ENCODE results near the gene USF1. TPM values are rescaled to one million over a fixed set of nuclear protein-coding genes. Genes with fewer than 3 reads are reported as not detected.

Gene USF1
- total and polyA plus RNA-seq, 8 donors = 7.2 to 566 (median 60.5) TPM

DNA sequence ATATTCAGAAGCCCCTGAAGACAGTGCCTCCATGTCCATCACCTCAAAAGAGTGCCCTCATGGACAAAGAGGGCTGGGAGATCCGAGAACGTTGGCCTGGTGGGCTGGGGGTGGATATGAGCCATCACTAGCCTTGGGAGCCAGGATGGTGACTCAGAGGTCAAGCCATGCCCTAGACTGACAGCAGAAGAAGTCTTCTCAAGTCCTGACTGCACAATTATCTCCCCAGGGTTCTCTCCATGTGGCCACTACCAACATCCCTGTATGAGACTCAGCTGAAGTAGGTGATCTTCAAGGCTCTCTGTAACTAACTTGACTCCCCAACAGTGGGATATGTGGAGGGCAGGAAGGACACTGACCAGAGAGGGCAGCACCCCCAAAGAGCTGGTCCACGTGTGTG is 7.1 kb upstream of the USF1 start:
- Histone ChIP-seq H3K4me1 (no peaks in the 10 kb centered on the region), H3K27me3 (peaks cover 0 to 23% (median 0%) of the 10 kb centered on the region in 3 donors), H3K27ac (no peak overlapping the region), H3K9me3 (peaks cover 0 to 8% (median 0%) of the 10 kb centered on the region in 4 donors), H3K36me3 (peaks cover 0 to 60% (median 33%) of the 10 kb centered on the region in 4 donors), H3K4me3 (no peak overlapping the region)
- no peak for DNase-seq
- no peak for TF ChIP-seq EP300 (IDR thresholded peaks at IDR 0.05)
- no peak for TF ChIP-seq POLR2AphosphoS5 (IDR thresholded peaks at IDR 0.05)
- TF ChIP-seq, protein P1, sequence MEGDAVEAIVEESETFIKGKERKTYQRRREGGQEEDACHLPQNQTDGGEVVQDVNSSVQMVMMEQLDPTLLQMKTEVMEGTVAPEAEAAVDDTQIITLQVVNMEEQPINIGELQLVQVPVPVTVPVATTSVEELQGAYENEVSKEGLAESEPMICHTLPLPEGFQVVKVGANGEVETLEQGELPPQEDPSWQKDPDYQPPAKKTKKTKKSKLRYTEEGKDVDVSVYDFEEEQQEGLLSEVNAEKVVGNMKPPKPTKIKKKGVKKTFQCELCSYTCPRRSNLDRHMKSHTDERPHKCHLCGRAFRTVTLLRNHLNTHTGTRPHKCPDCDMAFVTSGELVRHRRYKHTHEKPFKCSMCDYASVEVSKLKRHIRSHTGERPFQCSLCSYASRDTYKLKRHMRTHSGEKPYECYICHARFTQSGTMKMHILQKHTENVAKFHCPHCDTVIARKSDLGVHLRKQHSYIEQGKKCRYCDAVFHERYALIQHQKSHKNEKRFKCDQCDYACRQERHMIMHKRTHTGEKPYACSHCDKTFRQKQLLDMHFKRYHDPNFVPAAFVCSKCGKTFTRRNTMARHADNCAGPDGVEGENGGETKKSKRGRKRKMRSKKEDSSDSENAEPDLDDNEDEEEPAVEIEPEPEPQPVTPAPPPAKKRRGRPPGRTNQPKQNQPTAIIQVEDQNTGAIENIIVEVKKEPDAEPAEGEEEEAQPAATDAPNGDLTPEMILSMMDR (IDR thresholded peaks at IDR 0.05) = no peak
- no peak for TF ChIP-seq POLR2A (IDR thresholded peaks at IDR 0.05)
- intact Hi-C loops (cut with DNase I; ENCODE audit: low total_unique reads) = no loop called here
- WGBS, 5 donors = 67 to 86% (median 71%) methylated on average over 3 of the region's 3 CpGs

- DNase-seq = no peak
- Histone ChIP-seq H3K9me3 (peaks cover 0 to 8% (median 0%) of the 10 kb centered on the region in 4 donors), H3K27me3 (peaks cover 0 to 20% (median 0%) of the 10 kb centered on the region in 3 donors), H3K4me3 (no peak overlapping the region), H3K27ac (no peak overlapping the region), H3K4me1 (peaks cover 4 to 13% (median 7%) of the 10 kb centered on the region in 4 donors), H3K36me3 (peaks cover 0 to 61% (median 30%) of the 10 kb centered on the region in 4 donors)
- intact Hi-C loops (cut with DNase I; ENCODE audit: low total_unique reads) = no loop called here
- TF ChIP-seq, protein P1 (IDR thresholded peaks at IDR 0.05) = no peak
- TF ChIP-seq POLR2A (IDR thresholded peaks at IDR 0.05) = no peak
- no peak for TF ChIP-seq EP300 (IDR thresholded peaks at IDR 0.05)
- WGBS, 5 donors = 91 to 94% (median 94%) methylated on average over 7 to 10 of the region's 10 CpGs
Observed at GRCh38 chr1:161051219-161051618, 5.4 kb upstream of the USF1 start.

DNA sequence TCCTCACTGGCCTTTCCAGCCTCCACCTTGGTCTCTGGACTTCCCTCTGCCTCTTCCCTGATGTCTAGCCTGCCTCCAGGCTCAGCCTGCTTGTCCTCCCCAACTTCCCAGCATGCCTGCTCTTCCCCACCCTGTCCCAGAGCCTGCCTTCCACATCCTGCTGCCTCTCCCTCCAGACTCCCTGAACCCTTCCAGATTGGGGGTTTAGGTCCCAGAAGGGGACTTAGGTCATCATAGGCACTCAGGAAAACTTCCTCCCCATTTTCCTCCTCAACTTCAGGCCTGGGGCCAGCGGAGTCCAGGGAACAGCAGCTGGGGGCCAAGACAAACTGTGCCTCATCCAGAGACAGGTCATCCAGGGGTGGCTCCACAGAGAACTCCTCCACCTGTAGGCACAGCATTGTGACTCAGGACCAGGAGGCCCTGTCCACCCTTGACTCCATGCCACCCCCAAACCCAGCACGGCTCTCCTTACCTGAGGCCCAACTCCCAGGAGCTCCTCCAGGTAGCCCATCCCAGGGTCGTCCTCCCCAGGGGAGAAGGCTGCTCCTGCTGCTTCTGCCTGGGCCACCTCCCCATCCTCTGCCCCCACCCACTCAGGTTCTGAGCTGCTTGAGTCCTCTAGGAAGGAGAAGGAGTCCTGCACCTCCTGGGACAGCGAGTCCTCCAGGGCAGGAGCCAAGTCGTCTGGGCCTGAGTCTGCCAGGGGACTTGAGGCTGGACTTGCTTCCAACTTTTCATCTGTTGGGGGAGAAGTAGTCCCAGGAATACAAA is 3.4 kb upstream of the USF1 start:
- Histone ChIP-seq H3K9me3 (peaks cover 0 to 8% (median 0%) of the 10 kb centered on the region in 4 donors), H3K4me1 (peaks cover 11 to 19% (median 13%) of the 10 kb centered on the region in 4 donors), H3K27ac (peak overlapping the region in 1 of 5 donors; percentile 26), H3K27me3 (peaks cover 0 to 3% (median 0%) of the 10 kb centered on the region in 3 donors), H3K4me3 (no peak overlapping the region), H3K36me3 (peaks cover 0 to 51% (median 26%) of the 10 kb centered on the region in 4 donors)
- WGBS, 5 donors = 86 to 93% (median 89%) methylated on average over 5 of the region's 5 CpGs
- DNase-seq = no peak
- intact Hi-C loops (cut with DNase I; ENCODE audit: low total_unique reads) = no loop called here
- TF ChIP-seq EP300 (IDR thresholded peaks at IDR 0.05) (no peak), POLR2AphosphoS5 (IDR thresholded peaks at IDR 0.05) (no peak), POLR2A (IDR thresholded peaks at IDR 0.05) (no peak)
- TF ChIP-seq, protein P1 (IDR thresholded peaks at IDR 0.05) = no peak

GRCh38 chr1:161047436-161048420 is 2.0 kb upstream of the USF1 start:
- intact Hi-C loops (cut with DNase I; ENCODE audit: low total_unique reads) = no loop called here
- no peaks in the 10 kb centered on the region for H3K27me3 ChIP-seq
- no peak for TF ChIP-seq POLR2A (IDR thresholded peaks at IDR 0.05)
- TF ChIP-seq, protein P1 (IDR thresholded peaks at IDR 0.05) = no peak
- TF ChIP-seq POLR2AphosphoS5 (IDR thresholded peaks at IDR 0.05) = no peak
- TF ChIP-seq EP300 (IDR thresholded peaks at IDR 0.05) = no peak
- H3K36me3 ChIP-seq = peaks cover 7 to 45% (median 24%) of the 10 kb centered on the region in 4 donors
- H3K4me3 ChIP-seq = no peak overlapping the region
- no peak for DNase-seq
- peaks cover 15 to 31% (median 26%) of the 10 kb centered on the region in 4 donors for H3K4me1 ChIP-seq
- 88 to 96% (median 95%) methylated on average over 18 of the region's 18 CpGs for WGBS, 5 donors
- H3K27ac ChIP-seq = peak overlapping the region in 2 of 5 donors; percentile 96 to 99
- peaks cover 0 to 8% (median 0%) of the 10 kb centered on the region in 4 donors for H3K9me3 ChIP-seq

All from stomach (tissue), 9 donors.